ENCODE measurements around the gene OSBPL3.

The OSBPL3 gene

GRCh38 chr7:24784277-24784676, 195.7 kb downstream of the OSBPL3 start:
- DNase-seq, result no peak

GRCh38 chr7:24783698-24784097, 196.3 kb downstream of the OSBPL3 start:
- DNase-seq, result no peak

GRCh38 chr7:24781106-24781505, 198.9 kb downstream of the OSBPL3 start:
- DNase-seq, result no peak

- DNase-seq, result no peak
These were observed 200.7 kb downstream of the OSBPL3 start for GRCh38 chr7:24779283-24779655.

- no peak for DNase-seq
These were observed 201.3 kb downstream of the OSBPL3 start for GRCh38 chr7:24778543-24779282.

- DNase-seq, result no peak
These were observed 202.2 kb downstream of the OSBPL3 start for GRCh38 chr7:24777806-24778205.

GRCh38 chr7:24773646-24774045, 206.3 kb downstream of the OSBPL3 start:
- DNase-seq, result no peak

GRCh38 chr7:24769851-24770250, 210.1 kb downstream of the OSBPL3 start:
- DNase-seq, result no peak

GRCh38 chr7:24769014-24769830, 210.8 kb downstream of the OSBPL3 start:
- DNase-seq, result no peak

GRCh38 chr7:24767878-24768569, 212.0 kb downstream of the OSBPL3 start:
- no peak for DNase-seq

GRCh38 chr7:24764972-24765744, 214.8 kb downstream of the OSBPL3 start:
- no peak for DNase-seq

- DNase-seq, result no peak
These were observed 216.0 kb downstream of the OSBPL3 start for GRCh38 chr7:24764011-24764410.

GRCh38 chr7:24763303-24763901, 216.6 kb downstream of the OSBPL3 start:
- DNase-seq, result no peak

- DNase-seq, result no peak
These were observed 217.2 kb downstream of the OSBPL3 start for GRCh38 chr7:24762771-24763170.

- no peak for DNase-seq
These were observed 219.0 kb downstream of the OSBPL3 start for GRCh38 chr7:24760968-24761367.

GRCh38 chr7:24757353-24758275, 222.4 kb downstream of the OSBPL3 start, which contains the start of gene GSDME:
GSDME (minus strand) TSS chr7:24757464; CDS start chr7:24749774, 7,690 bp downstream.
- DNase-seq, result no peak

- no peak for DNase-seq
These were observed 223.2 kb downstream of the OSBPL3 start for GRCh38 chr7:24756545-24757352.

GRCh38 chr7:24755541-24756407, 224.2 kb downstream of the OSBPL3 start:
- DNase-seq, result no peak

- no peak for DNase-seq
These were observed 225.0 kb downstream of the OSBPL3 start for GRCh38 chr7:24754906-24755506.

Data from cerebellar nuclear complex (tissue), 1 donor.